HPDE6-E6E7 (cell line): ENCODE measurements around the gene LIG3.
"Not testable (repeated sequence)": the region's sequence is repeated elsewhere in the genome, so short reads cannot be mapped to it uniquely, and the experiment has no call there.

Experiments
- DNase-seq: peaks from one replicate; pipeline ENCODE4 v3.0.0; 2011; ENCODE audit warnings: missing footprints; ENCODE audit errors: extremely low spot score

Gene LIG3

DNA sequence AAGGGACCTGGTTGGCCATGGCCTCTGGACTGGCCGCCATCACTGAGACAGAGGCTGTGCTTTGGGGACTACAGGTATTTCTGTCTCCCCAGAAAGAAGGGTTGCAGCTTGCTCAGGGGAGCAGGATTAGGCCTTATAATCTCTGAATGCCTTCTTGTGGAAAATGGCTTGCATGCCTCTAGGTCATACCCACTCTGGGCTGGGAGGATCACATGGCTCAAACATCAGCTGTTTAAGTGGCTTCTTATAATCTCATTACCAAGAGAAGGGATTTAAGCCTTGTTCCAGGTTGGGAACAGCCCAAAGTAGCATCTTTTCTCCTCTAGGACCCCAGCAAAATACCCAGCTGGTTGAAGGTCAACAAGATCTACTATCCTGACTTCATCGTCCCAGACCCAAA is 19.1 kb downstream of the LIG3 start:
- DNase-seq = no peak

GRCh38 chr17:35000965-35001364 is 20.7 kb downstream of the LIG3 start:
- DNase-seq = not testable (repeated sequence)

DNA sequence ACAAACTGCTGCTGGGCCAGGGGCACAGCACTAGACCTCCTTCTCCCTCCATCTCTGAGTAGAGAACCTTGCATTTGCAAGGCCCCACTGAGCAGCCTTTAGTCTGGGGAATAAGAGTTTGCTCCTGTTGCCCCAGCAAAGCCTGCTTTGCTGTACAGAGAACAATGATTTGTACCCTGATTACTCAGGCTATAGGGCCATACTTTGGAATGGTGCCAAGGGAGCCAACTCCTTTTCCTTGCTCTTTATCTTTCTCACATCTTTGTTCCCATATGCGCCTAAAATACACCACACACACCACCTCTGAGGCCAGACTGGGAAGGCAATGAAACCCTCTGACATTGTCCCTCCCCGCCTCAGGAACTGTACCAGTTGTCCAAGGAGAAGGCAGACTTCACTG is 21.2 kb downstream of the LIG3 start:
- no peak for DNase-seq

GRCh38 chr17:35002876-35003551 is 22.7 kb downstream of the LIG3 start:
- no peak for DNase-seq

DNA sequence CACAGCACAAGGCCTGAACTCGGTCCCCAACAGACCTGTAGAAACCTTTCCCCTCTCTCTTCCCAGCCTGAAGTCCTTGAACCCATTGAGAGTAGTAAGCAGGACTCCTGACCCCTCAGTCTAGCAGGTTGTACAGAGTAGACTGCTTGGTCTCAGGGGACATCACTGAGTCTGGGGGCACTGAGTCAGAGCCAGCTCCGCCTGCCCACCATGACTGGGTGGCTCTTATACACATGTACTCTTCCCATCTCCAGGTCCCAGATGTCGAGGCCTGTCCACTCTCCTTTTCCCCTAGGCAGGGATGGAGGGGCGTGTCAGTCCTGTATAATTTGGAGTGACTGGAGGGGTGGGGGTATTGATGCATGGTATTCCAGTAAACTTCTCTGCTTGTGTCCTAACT is 23.5 kb downstream of the LIG3 start:
- DNase-seq = no peak

- DNase-seq = no peak
Measured at GRCh38 chr17:35006345-35006744, 26.0 kb downstream of the LIG3 start.

GRCh38 chr17:35006961-35007360 is 26.6 kb downstream of the LIG3 start:
- no peak for DNase-seq

DNA sequence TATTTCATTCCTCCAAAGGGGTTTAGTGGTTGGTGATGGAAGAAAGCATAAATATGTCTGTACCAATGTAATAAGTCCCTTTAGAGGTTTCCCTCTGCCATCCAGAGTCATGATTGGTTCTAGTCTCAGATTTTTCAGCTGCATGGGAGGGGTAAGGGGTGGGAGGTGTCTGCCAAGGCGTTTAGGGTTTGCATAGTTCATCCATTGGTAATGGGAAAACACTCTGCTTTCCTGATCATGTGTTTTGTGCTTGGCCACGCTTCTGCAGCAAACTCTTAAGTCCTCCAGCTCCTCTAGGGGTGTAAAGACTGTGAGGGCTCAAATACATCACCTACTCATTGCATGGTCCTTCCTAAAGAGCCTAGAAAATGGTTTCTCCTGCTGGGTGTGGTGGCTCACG is 29.8 kb downstream of the LIG3 start:
- no peak for DNase-seq

DNA sequence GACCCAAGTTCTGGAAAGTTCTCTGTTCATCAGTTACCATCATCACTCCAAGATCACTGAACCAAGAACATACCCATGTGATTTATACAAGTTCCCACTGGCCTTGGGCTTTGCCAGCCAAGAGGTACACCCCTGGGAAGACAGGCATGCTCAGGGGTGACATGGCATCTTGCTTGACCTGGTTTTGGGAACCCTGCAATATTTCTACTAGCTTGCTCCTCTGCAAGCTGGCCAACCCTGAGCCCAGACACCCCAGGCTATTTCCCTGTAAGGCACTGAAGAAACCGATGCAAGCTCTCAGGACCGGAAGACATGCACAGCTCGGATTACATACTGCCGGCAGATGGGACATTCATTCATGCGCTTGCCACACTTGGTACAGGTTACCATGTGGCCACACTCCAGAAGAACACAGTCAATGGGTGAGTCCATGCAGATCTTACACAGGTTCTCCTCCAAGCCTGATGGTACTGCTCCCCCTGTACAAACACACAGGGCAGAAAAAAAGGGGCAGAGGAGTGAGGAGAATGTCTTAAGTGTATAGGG is 31.4 kb downstream of the LIG3 start:
- no peak for DNase-seq

- DNase-seq = no peak
Measured at GRCh38 chr17:35016369-35016768, 36.1 kb downstream of the LIG3 start.

DNA sequence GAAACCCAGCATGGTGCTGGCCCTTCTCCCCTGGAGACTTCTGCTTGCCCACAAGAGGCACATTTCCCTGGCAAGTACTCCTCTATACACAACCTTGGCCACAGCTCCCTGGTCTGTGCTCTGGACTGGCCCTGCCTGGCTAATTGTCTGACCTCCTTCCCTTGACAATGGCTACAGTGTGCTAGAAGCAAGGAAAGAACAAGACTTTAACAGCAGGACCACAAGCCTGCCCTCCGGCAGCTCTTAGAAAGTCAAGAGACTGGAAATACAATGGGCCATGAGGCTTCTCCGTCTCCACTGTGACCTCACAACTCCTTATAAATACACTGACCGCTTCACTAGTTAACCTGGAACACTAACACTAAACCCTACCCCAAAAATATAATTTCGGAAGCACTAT is 36.7 kb downstream of the LIG3 start:
- DNase-seq = no peak

- DNase-seq = no peak
Measured at GRCh38 chr17:35018814-35019213, 38.5 kb downstream of the LIG3 start.

GRCh38 chr17:35019386-35020179 is 39.3 kb downstream of the LIG3 start:
- DNase-seq = no peak

GRCh38 chr17:35021520-35022380 is 41.4 kb downstream of the LIG3 start:
- no peak for DNase-seq

DNA sequence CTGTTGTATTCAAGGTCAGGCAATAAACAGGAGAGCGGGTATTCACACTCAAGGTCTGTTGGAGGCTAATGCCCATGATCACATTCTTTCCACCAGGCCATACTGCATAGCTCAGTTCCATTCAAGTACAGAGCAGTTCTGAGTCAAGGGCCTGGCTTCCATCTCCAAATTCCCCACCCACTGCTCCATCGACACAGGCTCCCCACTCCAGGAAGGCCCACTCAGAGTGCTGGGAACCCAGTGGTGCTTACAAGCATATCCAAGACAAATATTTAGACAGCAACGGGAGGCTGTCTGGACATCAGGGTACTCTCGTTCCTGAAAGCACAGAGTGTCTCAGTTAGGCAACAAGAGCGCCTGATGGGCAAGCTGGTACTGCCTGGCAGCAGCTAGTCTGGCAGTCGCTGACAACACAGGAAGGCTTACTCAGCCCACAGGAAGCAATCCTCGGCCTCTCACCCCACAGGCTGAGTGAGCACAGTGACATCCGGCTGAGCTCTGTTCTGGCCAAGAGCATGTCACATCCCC is 42.3 kb downstream of the LIG3 start:
- peak; percentile 77 for DNase-seq

GRCh38 chr17:35023538-35023937 is 43.2 kb downstream of the LIG3 start:
- DNase-seq = no peak

GRCh38 chr17:35025541-35025940 is 45.2 kb downstream of the LIG3 start:
- DNase-seq = no peak

DNA sequence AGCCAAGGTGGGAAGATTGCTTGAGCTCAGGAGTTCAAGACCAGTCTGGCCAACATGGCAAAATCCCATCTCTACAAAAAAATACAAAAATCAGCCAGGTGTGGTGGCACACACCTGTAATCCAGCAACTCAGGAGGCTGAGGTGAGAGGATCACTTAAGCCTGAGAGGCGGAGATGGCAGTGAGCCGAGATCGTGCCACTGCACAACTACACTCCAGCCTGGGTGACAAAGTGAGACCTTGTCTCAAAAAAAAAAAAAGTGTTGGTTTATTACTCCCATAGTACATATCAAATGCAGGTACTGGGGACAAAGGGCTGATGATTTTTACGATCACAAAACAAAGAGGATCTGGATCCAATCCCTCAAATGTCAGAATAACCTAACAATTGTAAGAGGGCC is 47.8 kb downstream of the LIG3 start:
- DNase-seq = not testable (repeated sequence)

DNA sequence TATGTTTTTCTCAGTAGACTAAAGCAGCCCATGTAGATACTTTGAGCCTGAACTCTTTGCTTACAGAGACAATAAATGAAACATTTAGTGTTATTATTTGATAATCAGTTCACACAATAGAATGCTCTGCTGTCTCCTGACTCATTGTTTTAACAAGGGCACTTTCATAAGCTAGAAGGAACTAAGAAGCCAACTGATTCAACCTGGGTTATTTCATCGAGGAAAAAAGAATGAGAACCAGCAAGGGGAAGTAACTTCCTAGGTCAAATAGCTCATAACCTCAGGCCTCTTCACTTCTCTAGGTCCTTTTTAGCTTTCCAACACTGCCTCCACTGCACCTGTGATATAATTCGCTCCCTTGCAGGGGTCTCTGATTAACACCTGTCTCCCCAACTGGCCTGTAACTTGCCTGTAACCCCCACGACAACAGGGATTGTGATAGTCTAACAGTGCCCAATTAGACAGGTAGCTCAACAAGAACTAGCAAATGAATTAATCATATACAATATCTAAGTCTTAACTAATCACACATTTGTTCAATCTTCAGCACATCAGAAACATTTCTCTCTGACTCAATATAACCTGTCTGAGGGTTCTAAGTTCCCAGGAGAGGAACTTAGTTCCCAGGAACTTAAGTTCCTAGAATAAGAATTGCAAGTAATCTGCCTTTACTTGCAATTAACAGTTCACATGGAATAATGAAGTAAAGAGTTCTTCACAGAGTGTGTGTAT is 48.4 kb downstream of the LIG3 start:
- peak; percentile 31 for DNase-seq

- no peak for DNase-seq
Measured at GRCh38 chr17:35030780-35031179, 50.5 kb downstream of the LIG3 start.

DNA sequence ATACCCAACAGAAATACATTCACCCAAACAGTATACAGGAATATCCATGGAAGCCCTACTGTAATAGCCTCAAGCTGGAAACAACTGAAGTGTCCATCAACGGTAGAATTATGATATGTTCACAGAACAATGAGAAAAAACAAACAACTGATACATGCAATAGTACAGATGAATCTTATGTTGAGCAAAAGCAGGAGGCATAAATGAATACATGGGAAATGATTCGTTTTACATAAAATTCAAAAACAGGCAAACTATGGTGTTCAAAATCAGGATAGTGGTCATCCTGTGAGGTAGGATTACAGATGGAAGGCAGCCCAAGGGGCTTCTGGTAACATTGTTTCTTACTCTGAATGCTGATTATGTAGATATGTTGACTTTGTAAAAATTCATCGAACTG is 58.1 kb downstream of the LIG3 start:
- DNase-seq = no peak
